ENCODE measurements around the gene KRT6A. TPM values are rescaled to one million over a fixed set of nuclear protein-coding genes. Genes with fewer than 3 reads are reported as not detected.
"Not testable (repeated sequence)": the region's sequence is repeated elsewhere in the genome, so short reads cannot be mapped to it uniquely, and the experiment has no call there.

KRT6A gene
- total and polyA plus RNA-seq, 4 donors: 0.38 to 1.8 TPM; not detected in 2

GRCh38 chr12:52492405-52492804, 652 bp downstream of the KRT6A start:
- 90 to 93% methylated on average over 1 to 6 of the region's 6 CpGs for WGBS, 2 donors
- ATAC-seq (ENCODE audit: low FRiP score); intact Hi-C loops (cut with DNase I): not testable (repeated sequence)

GRCh38 chr12:52491495-52491894, 1.6 kb downstream of the KRT6A start:
- intact Hi-C loops (cut with DNase I); H3K4me1 ChIP-seq (ENCODE audit: control insufficient read depth in 1 of 2, insufficient read depth in 2 of 2, low read length in 2 of 2); H3K4me3 ChIP-seq (ENCODE audit: low read length in 2 of 2); DNase-seq; H3K36me3 ChIP-seq (ENCODE audit: control insufficient read depth in 1 of 2, insufficient read depth in 2 of 2, low read length in 1 of 2); H3K27ac ChIP-seq (ENCODE audit: low read depth in 1 of 2, low read length in 2 of 2); H3K9me3 ChIP-seq (ENCODE audit: control insufficient read depth, low read length); H3K27me3 ChIP-seq (ENCODE audit: control insufficient read depth in 1 of 2, insufficient read depth in 2 of 2, low read length in 1 of 2); ATAC-seq (ENCODE audit: low FRiP score): not testable (repeated sequence)
- WGBS, 2 donors: 77 to 81% methylated on average over 8 of the region's 8 CpGs

More at GRCh38 chr12:52492405-52492804, 652 bp downstream of the KRT6A start:
- not testable (repeated sequence) for H3K9me3 ChIP-seq (ENCODE audit: control insufficient read depth, low read length); H3K4me3 ChIP-seq (ENCODE audit: low read length in 2 of 2); H3K36me3 ChIP-seq (ENCODE audit: control insufficient read depth in 1 of 2, insufficient read depth in 2 of 2, low read length in 1 of 2); H3K27me3 ChIP-seq (ENCODE audit: control insufficient read depth in 1 of 2, insufficient read depth in 2 of 2, low read length in 1 of 2); H3K27ac ChIP-seq (ENCODE audit: low read depth in 1 of 2, low read length in 2 of 2); DNase-seq; H3K4me1 ChIP-seq (ENCODE audit: control insufficient read depth in 1 of 2, insufficient read depth in 2 of 2, low read length in 2 of 2)

DNA sequence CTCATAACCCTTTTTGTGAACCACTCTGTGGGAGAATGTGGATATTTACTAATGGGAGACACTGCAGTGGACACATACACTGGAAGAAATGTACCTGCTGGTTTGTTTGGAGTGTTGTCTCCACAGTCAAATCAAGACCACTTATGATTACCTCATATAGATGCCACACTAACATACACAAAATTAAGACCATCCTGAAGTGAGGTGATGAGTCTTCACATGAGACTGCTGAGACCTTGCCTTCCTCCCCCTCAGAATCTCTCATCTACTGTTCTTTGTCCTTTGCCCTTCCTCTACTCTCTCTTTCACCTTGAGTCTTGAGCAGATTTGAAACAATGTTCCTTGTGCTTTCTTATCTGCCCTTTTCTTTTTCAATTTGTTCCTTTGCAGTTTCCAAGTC, 4.3 kb downstream of the KRT6A start:
- intact Hi-C loops (cut with DNase I): no loop called here
- no peak for DNase-seq
- Histone ChIP-seq H3K4me3 (ENCODE audit: low read length in 2 of 2) (no peak overlapping the region), H3K4me1 (ENCODE audit: control insufficient read depth in 1 of 2, insufficient read depth in 2 of 2, low read length in 2 of 2) (no peaks in the 10 kb centered on the region), H3K36me3 (ENCODE audit: control insufficient read depth in 1 of 2, insufficient read depth in 2 of 2, low read length in 1 of 2) (no peaks in the 10 kb centered on the region), H3K27me3 (ENCODE audit: control insufficient read depth in 1 of 2, insufficient read depth in 2 of 2, low read length in 1 of 2) (no peaks in the 10 kb centered on the region), H3K27ac (ENCODE audit: low read depth in 1 of 2, low read length in 2 of 2) (no peak overlapping the region), H3K9me3 (ENCODE audit: control insufficient read depth, low read length) (no peaks in the 10 kb centered on the region)
- ATAC-seq (ENCODE audit: low FRiP score): no peak

GRCh38 chr12:52487744-52488443, 5.2 kb downstream of the KRT6A start:
- H3K27ac ChIP-seq (ENCODE audit: low read depth in 1 of 2, low read length in 2 of 2); DNase-seq; H3K27me3 ChIP-seq (ENCODE audit: control insufficient read depth in 1 of 2, insufficient read depth in 2 of 2, low read length in 1 of 2); H3K4me1 ChIP-seq (ENCODE audit: control insufficient read depth in 1 of 2, insufficient read depth in 2 of 2, low read length in 2 of 2); intact Hi-C loops (cut with DNase I); ATAC-seq (ENCODE audit: low FRiP score); H3K9me3 ChIP-seq (ENCODE audit: control insufficient read depth, low read length); H3K36me3 ChIP-seq (ENCODE audit: control insufficient read depth in 1 of 2, insufficient read depth in 2 of 2, low read length in 1 of 2); H3K4me3 ChIP-seq (ENCODE audit: low read length in 2 of 2): not testable (repeated sequence)
- WGBS, 2 donors: 84 to 85% methylated on average over 12 to 15 of the region's 15 CpGs

GRCh38 chr12:52487211-52487610, 5.8 kb downstream of the KRT6A start:
- no peaks in the 10 kb centered on the region for H3K4me1 ChIP-seq (ENCODE audit: control insufficient read depth in 1 of 2, insufficient read depth in 2 of 2, low read length in 2 of 2)
- no peaks in the 10 kb centered on the region for H3K27me3 ChIP-seq (ENCODE audit: control insufficient read depth in 1 of 2, insufficient read depth in 2 of 2, low read length in 1 of 2)
- DNase-seq: no peak
- no peaks in the 10 kb centered on the region for H3K36me3 ChIP-seq (ENCODE audit: control insufficient read depth in 1 of 2, insufficient read depth in 2 of 2, low read length in 1 of 2)
- WGBS, 2 donors: 0 to 52% methylated on average over 1 of the region's 1 CpG
- H3K9me3 ChIP-seq (ENCODE audit: control insufficient read depth, low read length): no peaks in the 10 kb centered on the region
- no peak for ATAC-seq (ENCODE audit: low FRiP score)
- intact Hi-C loops (cut with DNase I): no loop called here
- no peak overlapping the region for H3K27ac ChIP-seq (ENCODE audit: low read depth in 1 of 2, low read length in 2 of 2)
- no peak overlapping the region for H3K4me3 ChIP-seq (ENCODE audit: low read length in 2 of 2)

DNA sequence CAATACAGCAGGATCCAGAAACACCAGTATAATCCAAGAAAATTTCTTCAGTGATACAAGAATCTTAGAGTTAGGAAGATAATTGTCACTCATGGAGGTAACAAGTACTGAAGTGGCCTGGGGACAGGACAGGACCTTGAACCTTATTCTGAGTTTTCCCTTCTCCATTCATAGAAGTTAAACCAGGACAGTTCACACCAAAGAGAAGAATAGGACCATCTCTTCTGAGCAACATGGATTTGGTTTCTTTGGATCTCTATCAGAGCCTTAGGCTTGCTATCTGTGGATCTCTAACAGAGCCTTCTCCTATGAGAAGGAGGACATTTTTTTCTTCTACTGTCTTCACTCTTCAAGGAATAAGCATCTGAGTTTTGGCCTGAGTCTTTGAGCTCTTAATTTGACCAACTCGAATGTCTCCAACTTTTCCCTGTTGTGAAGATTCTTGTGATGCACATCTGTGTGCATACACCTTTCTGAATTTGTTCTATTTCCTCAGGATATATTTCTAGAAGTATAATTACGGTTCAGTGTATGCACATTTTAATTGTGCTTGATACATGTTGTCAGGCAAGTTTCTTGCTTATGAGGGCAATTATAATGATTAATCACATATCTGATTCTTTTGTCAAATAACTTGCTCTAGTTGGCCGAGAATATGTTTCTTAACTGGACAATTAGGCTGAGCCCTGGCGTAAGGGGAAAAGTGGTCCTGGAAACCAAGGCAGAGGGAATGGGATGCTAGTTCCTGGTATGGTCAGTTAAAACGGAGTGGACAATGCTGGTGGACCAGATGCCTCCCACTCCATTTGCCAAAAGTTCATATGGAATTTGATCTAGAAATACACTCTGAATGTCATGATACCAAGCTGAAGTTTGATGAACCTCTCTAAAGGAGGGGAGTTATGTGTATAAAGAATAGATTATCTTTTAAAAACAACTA, 6.6 kb downstream of the KRT6A start:
- no peaks in the 10 kb centered on the region for H3K9me3 ChIP-seq (ENCODE audit: control insufficient read depth, low read length)
- H3K36me3 ChIP-seq (ENCODE audit: control insufficient read depth in 1 of 2, insufficient read depth in 2 of 2, low read length in 1 of 2): no peaks in the 10 kb centered on the region
- DNase-seq (no peak), ATAC-seq (ENCODE audit: low FRiP score) (no peak)
- no peaks in the 10 kb centered on the region for H3K4me1 ChIP-seq (ENCODE audit: control insufficient read depth in 1 of 2, insufficient read depth in 2 of 2, low read length in 2 of 2)
- no peaks in the 10 kb centered on the region for H3K27me3 ChIP-seq (ENCODE audit: control insufficient read depth in 1 of 2, insufficient read depth in 2 of 2, low read length in 1 of 2)
- no peak overlapping the region for H3K27ac ChIP-seq (ENCODE audit: low read depth in 1 of 2, low read length in 2 of 2)
- WGBS, 2 donors: 81 to 84% methylated on average over 5 of the region's 5 CpGs
- no peak overlapping the region for H3K4me3 ChIP-seq (ENCODE audit: low read length in 2 of 2)
- intact Hi-C loops (cut with DNase I): no loop called here

- Histone ChIP-seq H3K4me3 (ENCODE audit: low read length in 2 of 2) (no peak overlapping the region), H3K27ac (ENCODE audit: low read depth in 1 of 2, low read length in 2 of 2) (no peak overlapping the region), H3K4me1 (ENCODE audit: control insufficient read depth in 1 of 2, insufficient read depth in 2 of 2, low read length in 2 of 2) (no peaks in the 10 kb centered on the region), H3K36me3 (ENCODE audit: control insufficient read depth in 1 of 2, insufficient read depth in 2 of 2, low read length in 1 of 2) (no peaks in the 10 kb centered on the region), H3K9me3 (ENCODE audit: control insufficient read depth, low read length) (no peaks in the 10 kb centered on the region), H3K27me3 (ENCODE audit: control insufficient read depth in 1 of 2, insufficient read depth in 2 of 2, low read length in 1 of 2) (no peaks in the 10 kb centered on the region)
- WGBS, 2 donors: 56 to 61% methylated on average over 3 of the region's 3 CpGs
- ATAC-seq (ENCODE audit: low FRiP score) (no peak), DNase-seq (no peak)
- intact Hi-C loops (cut with DNase I): no loop called here
These were observed 13.0 kb downstream of the KRT6A start for GRCh38 chr12:52480073-52480472.

GRCh38 chr12:52477651-52478050, 15.4 kb downstream of the KRT6A start:
- no peaks in the 10 kb centered on the region for H3K4me1 ChIP-seq (ENCODE audit: control insufficient read depth in 1 of 2, insufficient read depth in 2 of 2, low read length in 2 of 2)
- H3K4me3 ChIP-seq (ENCODE audit: low read length in 2 of 2): no peak overlapping the region
- ATAC-seq (ENCODE audit: low FRiP score): no peak
- no peak overlapping the region for H3K27ac ChIP-seq (ENCODE audit: low read depth in 1 of 2, low read length in 2 of 2)
- no peak for DNase-seq
- no peaks in the 10 kb centered on the region for H3K9me3 ChIP-seq (ENCODE audit: control insufficient read depth, low read length)
- no peaks in the 10 kb centered on the region for H3K36me3 ChIP-seq (ENCODE audit: control insufficient read depth in 1 of 2, insufficient read depth in 2 of 2, low read length in 1 of 2)
- intact Hi-C loops (cut with DNase I): no loop called here
- 45 to 67% methylated on average over 2 of the region's 2 CpGs for WGBS, 2 donors
- no peaks in the 10 kb centered on the region for H3K27me3 ChIP-seq (ENCODE audit: control insufficient read depth in 1 of 2, insufficient read depth in 2 of 2, low read length in 1 of 2)

DNA sequence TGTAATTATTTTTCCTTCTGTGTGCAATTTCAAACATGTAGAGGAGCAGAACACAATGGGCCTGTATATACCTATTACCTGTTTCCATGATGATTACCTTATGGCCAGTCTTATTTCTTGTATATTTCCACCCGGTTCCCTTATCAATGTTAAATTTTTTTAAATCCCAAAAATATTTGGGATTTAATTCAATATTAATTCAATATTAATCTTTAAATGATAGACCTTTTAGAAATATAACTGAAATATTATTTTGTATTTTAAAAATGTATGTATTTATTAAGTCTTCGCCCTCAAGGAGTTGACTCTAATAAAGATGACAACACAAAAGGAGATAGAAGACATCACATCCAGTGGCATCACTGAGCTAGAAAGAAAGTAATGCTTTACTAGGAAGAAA, 18.8 kb downstream of the KRT6A start:
- H3K27me3 ChIP-seq (ENCODE audit: control insufficient read depth in 1 of 2, insufficient read depth in 2 of 2, low read length in 1 of 2): no peaks in the 10 kb centered on the region
- DNase-seq: no peak
- no peaks in the 10 kb centered on the region for H3K9me3 ChIP-seq (ENCODE audit: control insufficient read depth, low read length)
- 88% methylated on average over 2 of the region's 2 CpGs for WGBS, 2 donors
- ATAC-seq (ENCODE audit: low FRiP score): no peak
- H3K4me3 ChIP-seq (ENCODE audit: low read length in 2 of 2): no peak overlapping the region
- intact Hi-C loops (cut with DNase I): no loop called here
- H3K4me1 ChIP-seq (ENCODE audit: control insufficient read depth in 1 of 2, insufficient read depth in 2 of 2, low read length in 2 of 2): no peaks in the 10 kb centered on the region
- H3K36me3 ChIP-seq (ENCODE audit: control insufficient read depth in 1 of 2, insufficient read depth in 2 of 2, low read length in 1 of 2): no peaks in the 10 kb centered on the region
- H3K27ac ChIP-seq (ENCODE audit: low read depth in 1 of 2, low read length in 2 of 2): no peak overlapping the region

Measured in aorta (tissue), 5 donors.